Activated CD8-positive, alpha-beta T cell treated with anti-CD3 and anti-CD28 coated beads for 36 hours (primary cell): ENCODE data around the gene GZMA. TPM values are rescaled to one million over a fixed set of nuclear protein-coding genes. Genes with fewer than 3 reads are reported as not detected.
"Not testable (repeated sequence)": the region's sequence is repeated elsewhere in the genome, so short reads cannot be mapped to it uniquely, and the experiment has no call there.

ENCODE experiments used
- ATAC-seq: fragments of 200-7000 bp; cut with Tn5 transposase; one replicate; pipeline ENCODE4 v1.10.0; 2021; ENCODE audit warnings: mild to moderate bottlenecking, moderate library complexity
- CTCF ChIA-PET: fragments of 350-600 bp; sonication (Branson Sonifier 250); formaldehyde crosslinking; loops from one replicate; lab custom pipeline; 2021; ENCODE audit warnings: antibody characterized with exemption; lab: Charles Lee
- POLR2A ChIA-PET: fragments of 350-600 bp; sonication (Branson Sonifier 250); formaldehyde crosslinking; loops from one replicate; lab custom pipeline; 2021; ENCODE audit warnings: antibody characterized with exemption; lab: Charles Lee
- DNase-seq: peaks from one replicate; pipeline ENCODE4 v3.0.0-alpha.2; 2020
- H3K27ac Mint-ChIP-seq: one replicate; pipeline ENCODE4 v1.8.0; 2021; ENCODE audit warnings: mild to moderate bottlenecking, mixed read lengths
- H3K27me3 Mint-ChIP-seq: one replicate; pipeline ENCODE4 v1.8.0; 2021; ENCODE audit warnings: mixed read lengths
- H3K36me3 Mint-ChIP-seq: one replicate; pipeline ENCODE4 v1.8.0; 2021; ENCODE audit warnings: low read depth, mixed read lengths
- H3K4me1 Mint-ChIP-seq: one replicate; pipeline ENCODE4 v1.8.0; 2021; ENCODE audit warnings: low read depth, mixed read lengths
- H3K4me3 Mint-ChIP-seq: one replicate; pipeline ENCODE4 v1.8.0; 2021; ENCODE audit warnings: mild to moderate bottlenecking, moderate library complexity, mixed read lengths
- H3K9me3 Mint-ChIP-seq: one replicate; pipeline ENCODE4 v1.8.0; 2021; ENCODE audit warnings: mixed read lengths
- intact Hi-C: fragments of 100-400 bp; cut with micrococcal nuclease; formaldehyde crosslinking; loops from one replicate; pipeline ENCODE4 v1.10.0; 2022
- total RNA-seq, 2 experiments: library from RNA; stranded (reverse); gene quantifications; one replicate each; pipeline ENCODE4 v1.2.3, GENCODE V29; 2021
- TF ChIP-seq, protein P1 (sequence below): fragments of 200-600 bp; IDR thresholded peaks from one replicate; pipeline ENCODE4 v1.8.0; 2022; ENCODE audit warnings: antibody characterized with exemption, mild to moderate bottlenecking

Gene GZMA
- total RNA-seq, 2 experiments from 2014 or later, result 17.8 to 18.2 TPM

DNA sequence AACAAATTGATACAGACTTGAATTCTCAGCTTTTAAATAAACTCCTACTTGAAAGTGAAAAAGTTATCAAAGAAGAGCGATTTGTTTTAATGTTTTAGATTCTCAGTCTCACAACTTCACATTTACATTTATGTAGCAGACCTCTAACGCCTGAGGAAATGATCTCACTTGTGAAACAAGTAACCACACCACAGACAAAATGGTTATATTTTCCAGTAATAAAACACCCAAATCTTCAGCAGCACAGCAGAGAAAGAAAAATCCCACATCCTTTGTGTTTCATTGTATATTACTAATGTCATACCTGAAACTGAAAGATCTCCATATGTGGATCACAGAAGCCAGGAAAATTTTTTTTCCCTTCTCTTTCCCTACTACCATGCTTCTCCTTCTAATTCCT is 29.8 kb upstream of the GZMA start:
- H3K4me1 Mint-ChIP-seq, result peaks cover 37% of the 10 kb centered on the region
- intact Hi-C loops, result loop anchor here (2.0 kb wide), 1 partner anchor 30 kb away; the partner anchor contains the start of gene GZMA
- TF ChIP-seq, protein P1, sequence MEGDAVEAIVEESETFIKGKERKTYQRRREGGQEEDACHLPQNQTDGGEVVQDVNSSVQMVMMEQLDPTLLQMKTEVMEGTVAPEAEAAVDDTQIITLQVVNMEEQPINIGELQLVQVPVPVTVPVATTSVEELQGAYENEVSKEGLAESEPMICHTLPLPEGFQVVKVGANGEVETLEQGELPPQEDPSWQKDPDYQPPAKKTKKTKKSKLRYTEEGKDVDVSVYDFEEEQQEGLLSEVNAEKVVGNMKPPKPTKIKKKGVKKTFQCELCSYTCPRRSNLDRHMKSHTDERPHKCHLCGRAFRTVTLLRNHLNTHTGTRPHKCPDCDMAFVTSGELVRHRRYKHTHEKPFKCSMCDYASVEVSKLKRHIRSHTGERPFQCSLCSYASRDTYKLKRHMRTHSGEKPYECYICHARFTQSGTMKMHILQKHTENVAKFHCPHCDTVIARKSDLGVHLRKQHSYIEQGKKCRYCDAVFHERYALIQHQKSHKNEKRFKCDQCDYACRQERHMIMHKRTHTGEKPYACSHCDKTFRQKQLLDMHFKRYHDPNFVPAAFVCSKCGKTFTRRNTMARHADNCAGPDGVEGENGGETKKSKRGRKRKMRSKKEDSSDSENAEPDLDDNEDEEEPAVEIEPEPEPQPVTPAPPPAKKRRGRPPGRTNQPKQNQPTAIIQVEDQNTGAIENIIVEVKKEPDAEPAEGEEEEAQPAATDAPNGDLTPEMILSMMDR, result no peak
- H3K4me3 Mint-ChIP-seq, result peak overlapping the region; percentile 42
- POLR2A ChIA-PET, result interaction anchor here (1.4 to 2.0 kb wide), 2 partner anchors 11 to 69 kb away, joined by 4 to 5 read pairs; no protein-coding TSS in a partner anchor
- no peaks in the 10 kb centered on the region for H3K36me3 Mint-ChIP-seq
- no peaks in the 10 kb centered on the region for H3K27me3 Mint-ChIP-seq
- no peaks in the 10 kb centered on the region for H3K9me3 Mint-ChIP-seq
- peak; percentile 87 for ATAC-seq
- peak overlapping the region; percentile 85 for H3K27ac Mint-ChIP-seq
- DNase-seq, result no peak
- CTCF ChIA-PET, result interaction anchor here (1.1 to 3.6 kb wide), 3 partner anchors 11 to 128 kb away, joined by 4 to 13 read pairs (median 8); no protein-coding TSS in a partner anchor

DNA sequence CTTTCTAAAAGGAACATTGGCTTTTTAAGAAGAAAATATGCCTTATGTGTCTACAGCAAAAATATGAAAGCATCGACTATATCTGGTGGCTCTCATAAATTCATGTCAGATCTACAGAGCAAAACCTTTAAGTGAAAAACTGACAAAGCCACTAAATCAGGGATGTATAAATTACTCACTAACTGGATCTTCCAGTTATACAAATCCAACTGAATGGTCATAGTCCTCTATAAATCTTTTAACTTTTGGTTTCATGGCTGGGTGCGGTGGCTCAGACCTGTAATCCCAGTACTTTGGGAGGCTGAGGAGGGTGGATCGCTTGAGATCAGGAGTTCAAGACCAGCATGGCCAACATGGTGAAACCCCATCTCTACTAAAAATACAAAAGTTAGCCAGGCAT is 29.2 kb upstream of the GZMA start:
- ChIA-PET CTCF (interaction anchor here (0.9 to 2.1 kb wide), 4 partner anchors 36 to 129 kb away, joined by 3 to 11 read pairs (median 6); partner anchors contain the start of gene GPX8), POLR2A (interaction anchor here (2.0 kb wide), 1 partner anchor 11 kb away, joined by 5 read pairs; no protein-coding TSS in a partner anchor)
- Mint-ChIP-seq H3K4me3 (no peak overlapping the region), H3K36me3 (no peaks in the 10 kb centered on the region), H3K27ac (peak overlapping the region; percentile 85), H3K27me3 (no peaks in the 10 kb centered on the region), H3K4me1 (peaks cover 37% of the 10 kb centered on the region), H3K9me3 (no peaks in the 10 kb centered on the region)
- ATAC-seq (peak; percentile 32), DNase-seq (no peak)
- TF ChIP-seq, protein P1, result no peak
- intact Hi-C loops, result loop anchor here (2.0 kb wide), 1 partner anchor 30 kb away; the partner anchor contains the start of gene GZMA

DNA sequence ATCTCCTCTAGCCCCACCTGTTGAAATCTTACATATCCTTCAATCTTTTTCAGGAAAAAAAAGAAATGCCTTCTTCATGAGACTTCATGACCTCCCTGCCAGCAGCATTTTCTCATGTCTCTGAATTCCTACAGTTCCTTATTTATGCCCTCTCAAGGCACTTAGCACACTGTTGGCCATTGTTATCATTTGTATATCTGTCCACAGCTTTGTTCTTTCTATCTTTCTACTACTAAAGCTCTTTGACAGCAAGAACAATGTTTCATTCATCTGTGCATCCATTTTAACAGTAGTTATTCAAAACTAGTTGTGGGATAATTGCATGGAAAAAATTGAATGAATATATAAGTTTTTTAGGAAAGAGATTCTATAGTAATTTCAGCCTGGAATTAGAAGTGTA is 20.9 kb upstream of the GZMA start:
- Mint-ChIP-seq H3K36me3 (peaks cover 8% of the 10 kb centered on the region), H3K4me1 (peaks cover 3% of the 10 kb centered on the region), H3K27me3 (no peaks in the 10 kb centered on the region), H3K27ac (no peak overlapping the region), H3K4me3 (no peak overlapping the region), H3K9me3 (peaks cover 16% of the 10 kb centered on the region)
- intact Hi-C loops, result no loop called here
- no peak for DNase-seq
- POLR2A ChIA-PET, result no interaction called here
- CTCF ChIA-PET, result no interaction called here
- TF ChIP-seq, protein P1, result no peak
- ATAC-seq, result no peak

DNA sequence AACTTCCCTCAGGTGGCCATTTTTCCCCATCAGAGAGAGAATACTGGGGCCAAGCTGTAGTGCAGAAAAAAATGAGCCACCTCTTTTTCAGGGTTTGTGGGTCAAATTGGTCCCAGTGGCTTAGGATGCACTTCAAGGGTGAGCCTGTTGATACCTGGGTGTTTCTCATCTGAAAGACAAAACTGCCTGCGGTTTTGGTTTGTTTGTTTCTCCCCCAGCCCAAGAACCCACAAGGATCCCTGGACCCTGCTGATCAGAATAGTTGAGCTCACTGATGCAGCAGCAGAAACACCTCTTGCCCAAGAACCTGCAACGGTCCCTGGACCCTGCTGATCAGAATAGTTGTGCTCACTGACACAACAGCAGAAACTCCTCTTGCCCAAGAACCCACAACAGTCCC is 13.1 kb upstream of the GZMA start:
- ATAC-seq, H3K4me3 Mint-ChIP-seq, H3K9me3 Mint-ChIP-seq, H3K27ac Mint-ChIP-seq, intact Hi-C loops, DNase-seq, CTCF ChIA-PET, H3K27me3 Mint-ChIP-seq, H3K36me3 Mint-ChIP-seq: not testable (repeated sequence)
- POLR2A ChIA-PET, result interaction anchor here (0.6 kb wide), 1 partner anchor 247 kb away, joined by 3 read pairs; no protein-coding TSS in a partner anchor
- peaks cover 11% of the 10 kb centered on the region for H3K4me1 Mint-ChIP-seq

DNA sequence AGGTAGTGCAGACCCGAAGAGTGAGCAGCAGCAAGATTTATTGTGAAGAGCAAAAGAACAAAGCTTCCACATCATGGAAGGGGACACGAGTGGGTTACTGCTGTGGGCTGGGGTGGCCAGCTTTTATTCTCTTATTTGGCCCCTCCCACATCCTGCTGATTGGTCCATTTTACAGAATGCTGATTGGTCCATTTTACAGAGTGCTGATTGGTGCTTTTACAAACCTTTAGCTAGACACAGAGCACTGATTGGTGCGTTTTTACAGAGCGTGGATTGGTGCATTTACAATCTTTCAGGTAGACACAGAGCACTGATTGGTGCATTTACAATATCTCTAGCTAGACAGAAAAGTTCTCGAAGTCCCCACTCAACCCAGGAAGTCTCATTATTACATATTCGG is 11.4 kb upstream of the GZMA start:
- CTCF ChIA-PET, result interaction anchor here (1.7 kb wide), 1 partner anchor 69 kb away, joined by 4 read pairs; the partner anchor contains the start of gene GPX8
- H3K27me3 Mint-ChIP-seq, H3K9me3 Mint-ChIP-seq, intact Hi-C loops, H3K27ac Mint-ChIP-seq, ATAC-seq, H3K36me3 Mint-ChIP-seq, POLR2A ChIA-PET, DNase-seq, H3K4me3 Mint-ChIP-seq: not testable (repeated sequence)
- peaks cover 27% of the 10 kb centered on the region for H3K4me1 Mint-ChIP-seq

DNA sequence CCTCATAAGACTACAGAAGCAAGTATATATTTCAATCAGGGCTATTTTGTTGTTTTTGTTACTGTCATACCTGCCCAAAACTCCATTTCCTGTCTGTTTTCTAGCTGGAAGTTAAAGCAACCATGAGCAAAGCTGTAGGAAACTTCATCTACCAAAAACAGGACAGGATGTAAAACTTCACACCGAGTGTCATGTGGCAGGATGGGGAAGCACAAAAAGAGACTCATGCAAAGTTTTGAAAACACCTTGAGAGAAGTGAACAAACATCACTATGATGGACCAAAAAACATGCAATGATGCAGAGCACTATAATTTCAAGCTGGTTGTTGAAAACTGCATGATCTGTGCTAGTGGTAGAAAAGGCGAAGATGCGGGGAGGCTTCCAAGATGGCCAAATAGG is 6.3 kb upstream of the GZMA start:
- Mint-ChIP-seq H3K36me3 (peaks cover 38% of the 10 kb centered on the region), H3K9me3 (peaks cover 37% of the 10 kb centered on the region), H3K4me3 (no peak overlapping the region), H3K27ac (peak overlapping the region; percentile 89), H3K4me1 (peaks cover 77% of the 10 kb centered on the region), H3K27me3 (no peaks in the 10 kb centered on the region)
- ChIA-PET CTCF (interaction anchor here (1.0 to 1.8 kb wide), 4 partner anchors 33 to 190 kb away, joined by 3 to 5 read pairs (median 3); no protein-coding TSS in a partner anchor), POLR2A (no interaction called here)
- intact Hi-C loops, result no loop called here
- TF ChIP-seq, protein P1, result no peak
- peak; percentile 69 for ATAC-seq
- DNase-seq, result peak; percentile 29
